ENCODE results near the gene SDK1. TPM values are rescaled to one million over a fixed set of nuclear protein-coding genes. Genes with fewer than 3 reads are reported as not detected.

Gene SDK1
- total RNA-seq, 1 experiment from 2014 or later = 20.0 TPM

GRCh38 chr7:3591944-3592343 lies 290.9 kb downstream of the SDK1 start:
- intact Hi-C loops (cut with micrococcal nuclease; ENCODE audit: unreplicated experiment) = no loop called here
- Mint-ChIP-seq H3K36me3 (ENCODE audit: insufficient read depth, unreplicated experiment) (no peaks in the 10 kb centered on the region), H3K9me3 (ENCODE audit: low read depth, unreplicated experiment) (no peaks in the 10 kb centered on the region), H3K4me1 (ENCODE audit: low read depth, unreplicated experiment) (peaks cover 9% of the 10 kb centered on the region), H3K27ac (ENCODE audit: unreplicated experiment) (no peak overlapping the region), H3K4me3 (ENCODE audit: low read depth, unreplicated experiment) (no peak overlapping the region), H3K27me3 (ENCODE audit: unreplicated experiment) (no peaks in the 10 kb centered on the region)
- TF ChIP-seq, protein P1, sequence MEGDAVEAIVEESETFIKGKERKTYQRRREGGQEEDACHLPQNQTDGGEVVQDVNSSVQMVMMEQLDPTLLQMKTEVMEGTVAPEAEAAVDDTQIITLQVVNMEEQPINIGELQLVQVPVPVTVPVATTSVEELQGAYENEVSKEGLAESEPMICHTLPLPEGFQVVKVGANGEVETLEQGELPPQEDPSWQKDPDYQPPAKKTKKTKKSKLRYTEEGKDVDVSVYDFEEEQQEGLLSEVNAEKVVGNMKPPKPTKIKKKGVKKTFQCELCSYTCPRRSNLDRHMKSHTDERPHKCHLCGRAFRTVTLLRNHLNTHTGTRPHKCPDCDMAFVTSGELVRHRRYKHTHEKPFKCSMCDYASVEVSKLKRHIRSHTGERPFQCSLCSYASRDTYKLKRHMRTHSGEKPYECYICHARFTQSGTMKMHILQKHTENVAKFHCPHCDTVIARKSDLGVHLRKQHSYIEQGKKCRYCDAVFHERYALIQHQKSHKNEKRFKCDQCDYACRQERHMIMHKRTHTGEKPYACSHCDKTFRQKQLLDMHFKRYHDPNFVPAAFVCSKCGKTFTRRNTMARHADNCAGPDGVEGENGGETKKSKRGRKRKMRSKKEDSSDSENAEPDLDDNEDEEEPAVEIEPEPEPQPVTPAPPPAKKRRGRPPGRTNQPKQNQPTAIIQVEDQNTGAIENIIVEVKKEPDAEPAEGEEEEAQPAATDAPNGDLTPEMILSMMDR (IDR thresholded peaks at IDR 0.05; ENCODE audit: unreplicated experiment) = no peak
- no TSS peak for BruUV-seq (replicated peaks)
- no peak for DNase-seq
- CTCF ChIA-PET = no interaction called here

DNA sequence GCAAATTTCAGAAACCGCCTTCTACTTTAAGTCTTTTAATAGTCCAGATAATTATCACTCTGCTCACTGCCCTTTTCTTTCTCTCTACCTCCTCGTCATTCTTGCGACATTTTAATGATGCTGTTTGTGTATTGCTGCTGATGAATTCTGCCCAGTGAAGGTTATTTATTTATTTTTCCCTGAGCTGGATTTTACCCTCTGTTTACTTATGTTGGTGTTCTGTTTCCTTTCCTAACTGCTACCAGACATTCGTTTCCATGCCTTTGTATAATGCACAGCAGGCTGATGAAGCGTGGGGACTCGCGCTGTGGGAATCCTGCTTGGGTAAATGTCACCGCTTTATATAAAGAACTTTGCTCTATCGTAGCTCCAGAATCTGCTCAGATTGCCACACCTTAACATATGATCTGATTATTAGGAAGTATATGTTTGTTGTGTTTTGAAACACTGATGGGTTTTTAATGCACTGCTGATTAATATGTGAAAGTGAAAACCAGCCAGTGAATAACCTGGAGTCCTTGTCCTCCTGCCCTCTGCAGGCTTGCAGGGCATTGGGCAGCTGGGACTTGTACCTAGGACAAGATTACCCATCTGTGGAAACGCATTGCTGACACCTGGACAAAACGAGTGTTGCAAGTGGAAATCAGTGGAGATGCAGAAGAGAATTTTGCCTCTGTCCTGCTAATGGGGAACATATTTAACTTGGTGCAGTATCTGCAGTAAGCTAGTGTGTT lies 291.5 kb downstream of the SDK1 start:
- BruUV-seq (replicated peaks) = no TSS peak
- Mint-ChIP-seq H3K36me3 (ENCODE audit: insufficient read depth, unreplicated experiment) (no peaks in the 10 kb centered on the region), H3K4me1 (ENCODE audit: low read depth, unreplicated experiment) (peaks cover 9% of the 10 kb centered on the region), H3K27me3 (ENCODE audit: unreplicated experiment) (no peaks in the 10 kb centered on the region), H3K9me3 (ENCODE audit: low read depth, unreplicated experiment) (no peaks in the 10 kb centered on the region), H3K27ac (ENCODE audit: unreplicated experiment) (no peak overlapping the region), H3K4me3 (ENCODE audit: low read depth, unreplicated experiment) (no peak overlapping the region)
- no peak for DNase-seq
- intact Hi-C loops (cut with micrococcal nuclease; ENCODE audit: unreplicated experiment) = no loop called here
- TF ChIP-seq, protein P1 (IDR thresholded peaks at IDR 0.05; ENCODE audit: unreplicated experiment) = no peak
- CTCF ChIA-PET = no interaction called here

GRCh38 chr7:3594901-3595300 lies 293.8 kb downstream of the SDK1 start:
- no peak overlapping the region for H3K4me3 Mint-ChIP-seq (ENCODE audit: low read depth, unreplicated experiment)
- TF ChIP-seq, protein P1 (IDR thresholded peaks at IDR 0.05; ENCODE audit: unreplicated experiment) = no peak
- no peak for DNase-seq
- no peak overlapping the region for H3K27ac Mint-ChIP-seq (ENCODE audit: unreplicated experiment)
- intact Hi-C loops (cut with micrococcal nuclease; ENCODE audit: unreplicated experiment) = no loop called here
- no peaks in the 10 kb centered on the region for H3K27me3 Mint-ChIP-seq (ENCODE audit: unreplicated experiment)
- no peaks in the 10 kb centered on the region for H3K36me3 Mint-ChIP-seq (ENCODE audit: insufficient read depth, unreplicated experiment)
- no peaks in the 10 kb centered on the region for H3K9me3 Mint-ChIP-seq (ENCODE audit: low read depth, unreplicated experiment)
- BruUV-seq (replicated peaks) = no TSS peak
- CTCF ChIA-PET = interaction anchor here (0.6 kb wide), 1 partner anchor 106 kb away, joined by 3 read pairs; no protein-coding TSS in a partner anchor
- peaks cover 9% of the 10 kb centered on the region for H3K4me1 Mint-ChIP-seq (ENCODE audit: low read depth, unreplicated experiment)

DNA sequence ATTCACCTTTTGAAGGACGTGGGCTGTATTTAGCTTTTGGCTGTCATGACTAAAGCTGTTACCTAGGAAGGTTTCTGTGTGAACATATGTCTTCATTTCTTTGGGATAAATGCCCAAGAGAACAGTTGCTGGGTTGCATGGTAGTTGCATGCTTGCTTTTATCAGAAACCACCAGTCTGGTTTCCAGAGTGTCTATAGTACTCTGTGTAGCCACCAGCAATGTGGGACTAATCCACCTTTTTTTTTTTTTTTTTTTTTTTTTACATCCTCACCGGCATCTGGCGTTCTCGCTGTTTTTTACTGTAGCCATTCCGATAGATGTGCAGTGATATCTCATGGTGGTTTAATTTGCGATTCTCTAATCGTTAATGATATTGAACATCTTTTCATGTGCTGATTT lies 297.8 kb downstream of the SDK1 start:
- Mint-ChIP-seq H3K27me3 (ENCODE audit: unreplicated experiment) (no peaks in the 10 kb centered on the region), H3K27ac (ENCODE audit: unreplicated experiment) (no peak overlapping the region), H3K4me3 (ENCODE audit: low read depth, unreplicated experiment) (no peak overlapping the region), H3K4me1 (ENCODE audit: low read depth, unreplicated experiment) (peaks cover 9% of the 10 kb centered on the region), H3K9me3 (ENCODE audit: low read depth, unreplicated experiment) (no peaks in the 10 kb centered on the region), H3K36me3 (ENCODE audit: insufficient read depth, unreplicated experiment) (no peaks in the 10 kb centered on the region)
- BruUV-seq (replicated peaks) = no TSS peak
- CTCF ChIA-PET = interaction anchor here (1.1 kb wide), 1 partner anchor 32 kb away, joined by 3 read pairs; no protein-coding TSS in a partner anchor
- intact Hi-C loops (cut with micrococcal nuclease; ENCODE audit: unreplicated experiment) = no loop called here
- TF ChIP-seq, protein P1 (IDR thresholded peaks at IDR 0.05; ENCODE audit: unreplicated experiment) = no peak
- DNase-seq = no peak
